HG03135 (cell line): ENCODE measurements around the gene SAXO1.
"Not testable (repeated sequence)": the region's sequence is repeated elsewhere in the genome, so short reads cannot be mapped to it uniquely, and the experiment has no call there.

Experiments
- ATAC-seq: cut with Tn5 transposase; IDR thresholded peaks from one replicate; pipeline ENCODE4 v1.9.1; 2021; ENCODE audit warnings: mild to moderate bottlenecking, moderate library complexity; ENCODE audit not compliant: unreplicated experiment

SAXO1 gene

DNA sequence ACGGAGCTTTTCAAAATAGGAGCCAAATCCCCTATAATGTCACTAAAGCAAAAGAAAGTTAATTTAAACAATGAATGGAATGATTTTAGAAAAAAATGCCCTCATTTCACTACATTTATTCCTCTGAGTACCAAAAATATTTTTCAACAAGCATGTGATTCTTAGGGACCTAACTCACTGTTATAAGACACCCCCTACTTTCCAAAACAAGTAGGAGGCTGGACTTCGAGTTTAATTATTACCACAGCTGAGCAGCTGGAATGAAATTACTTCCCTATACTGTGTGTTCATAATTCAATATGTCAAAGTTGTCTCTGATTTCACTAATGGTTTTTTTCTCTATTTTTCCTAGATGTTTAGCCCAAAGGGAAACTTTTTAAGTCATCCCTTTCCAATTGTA lies 61.6 kb downstream of the SAXO1 start:
- ATAC-seq, result no peak

- no peak for ATAC-seq
These were observed 62.6 kb downstream of the SAXO1 start for GRCh38 chr9:18970393-18970792.

GRCh38 chr9:18969128-18969527 lies 63.9 kb downstream of the SAXO1 start:
- ATAC-seq, result no peak

- ATAC-seq, result no peak
These were observed 77.4 kb downstream of the SAXO1 start for GRCh38 chr9:18955626-18956025.

GRCh38 chr9:18951936-18952335 lies 81.1 kb downstream of the SAXO1 start:
- no peak for ATAC-seq

- ATAC-seq, result no peak
These were observed 85.1 kb downstream of the SAXO1 start for GRCh38 chr9:18947892-18948339.

- no peak for ATAC-seq
These were observed 90.2 kb downstream of the SAXO1 start for GRCh38 chr9:18942801-18943200.

- no peak for ATAC-seq
These were observed 91.8 kb downstream of the SAXO1 start for GRCh38 chr9:18941060-18941740.

DNA sequence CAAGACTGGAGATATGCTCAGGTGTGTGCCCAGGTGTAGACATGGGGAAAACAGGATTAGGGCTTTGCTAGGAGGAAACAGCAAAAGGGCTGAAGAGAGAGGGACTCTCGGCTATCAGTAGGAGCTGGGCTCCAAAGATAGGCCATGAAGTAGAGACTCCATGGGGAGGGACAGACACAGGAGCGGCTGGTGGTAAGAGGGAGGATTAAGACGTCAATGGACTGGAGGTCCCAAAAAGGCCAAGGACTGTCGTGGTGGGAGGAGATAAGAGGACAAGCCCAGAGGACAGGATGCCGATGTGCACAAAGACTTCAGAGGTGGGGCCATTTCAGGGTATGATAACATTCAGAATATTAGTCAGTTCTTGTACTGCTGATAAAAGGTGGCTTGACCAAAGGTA lies 93.1 kb downstream of the SAXO1 start:
- ATAC-seq, result no peak

DNA sequence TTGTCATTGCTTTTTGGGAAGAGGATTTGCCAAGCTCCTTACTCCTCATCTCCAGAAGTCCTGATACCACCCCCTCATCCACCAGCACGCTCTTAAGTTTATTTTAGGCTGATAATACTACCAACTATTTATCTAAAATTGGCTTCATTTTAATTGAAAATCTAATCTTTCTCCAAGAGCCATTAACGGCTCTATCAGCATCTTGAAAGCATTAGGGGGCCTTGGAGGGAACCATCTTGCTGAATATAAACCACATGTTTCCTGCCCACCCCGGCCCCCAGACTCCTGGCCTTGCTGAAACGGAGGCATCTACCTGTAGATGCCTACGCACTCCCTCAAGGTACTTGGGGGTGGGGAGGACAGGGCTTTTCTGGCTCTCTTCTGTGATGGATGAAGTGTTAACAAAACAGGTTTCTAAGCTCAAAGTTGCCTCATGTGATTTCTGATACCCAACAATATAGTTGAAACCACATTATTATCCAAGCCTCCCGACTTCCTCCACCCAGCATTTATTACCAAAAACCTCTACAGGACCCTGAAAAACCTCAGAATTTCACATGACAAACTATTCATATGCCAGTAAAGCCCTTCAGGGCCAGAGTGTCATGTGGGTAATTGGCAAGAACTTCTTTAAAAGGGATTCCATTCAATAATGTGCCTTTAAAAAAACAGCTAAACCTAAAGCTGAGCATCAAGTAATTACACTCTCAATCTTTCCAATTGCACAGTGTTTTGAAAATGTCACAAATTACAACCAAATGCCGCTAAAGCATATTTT lies 96.7 kb downstream of the SAXO1 start:
- ATAC-seq, result no peak

DNA sequence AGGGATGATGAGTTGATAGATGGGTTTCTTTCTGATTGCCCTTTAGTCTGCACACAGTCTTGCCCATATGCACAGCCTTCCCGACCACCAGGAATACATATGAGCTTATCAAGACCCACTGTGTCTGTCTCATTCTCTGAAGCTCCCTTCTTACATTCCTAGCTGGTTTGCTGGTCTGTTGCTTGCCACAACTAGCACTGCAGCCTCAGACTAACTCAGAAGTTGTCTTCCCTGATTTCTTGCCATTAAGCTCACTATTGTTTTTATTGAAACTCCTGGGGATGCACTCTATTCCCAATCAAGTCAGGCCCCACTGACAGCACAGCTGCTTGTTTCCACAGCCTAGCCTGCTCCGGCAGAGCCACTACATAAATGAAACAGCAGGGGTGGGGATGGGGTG lies 97.5 kb downstream of the SAXO1 start:
- no peak for ATAC-seq

GRCh38 chr9:18930611-18931010 lies 102.4 kb downstream of the SAXO1 start:
- ATAC-seq, result not testable (repeated sequence)

- ATAC-seq, result no peak
These were observed 104.3 kb downstream of the SAXO1 start for GRCh38 chr9:18928711-18929110.

- no peak for ATAC-seq
These were observed 106.5 kb downstream of the SAXO1 start for GRCh38 chr9:18926513-18926912.

GRCh38 chr9:18925880-18926279 lies 107.1 kb downstream of the SAXO1 start:
- ATAC-seq, result no peak

- ATAC-seq, result no peak
These were observed 109.2 kb downstream of the SAXO1 start for GRCh38 chr9:18923671-18924430.

DNA sequence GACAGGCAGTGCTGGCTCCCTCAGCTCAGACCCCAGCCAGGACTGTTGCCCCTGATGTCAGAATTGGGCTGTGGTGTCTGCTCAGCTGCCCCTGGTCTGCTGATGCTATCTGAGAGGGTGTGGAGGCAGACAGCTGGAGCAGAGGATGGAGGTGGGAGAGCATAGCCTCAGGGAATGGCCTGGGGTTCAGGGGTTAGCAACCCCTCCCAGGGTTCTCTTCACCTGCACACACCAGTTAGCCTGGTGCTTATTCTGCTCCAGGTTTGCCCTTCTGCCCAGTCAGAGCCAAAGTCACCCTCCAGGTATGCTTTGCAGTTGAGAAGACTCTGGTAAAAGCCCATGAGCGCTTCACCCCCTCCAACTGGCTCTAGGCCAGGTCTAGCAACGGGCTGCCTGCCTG lies 109.8 kb downstream of the SAXO1 start:
- no peak for ATAC-seq

- ATAC-seq, result no peak
These were observed 110.7 kb downstream of the SAXO1 start for GRCh38 chr9:18922161-18922885.

DNA sequence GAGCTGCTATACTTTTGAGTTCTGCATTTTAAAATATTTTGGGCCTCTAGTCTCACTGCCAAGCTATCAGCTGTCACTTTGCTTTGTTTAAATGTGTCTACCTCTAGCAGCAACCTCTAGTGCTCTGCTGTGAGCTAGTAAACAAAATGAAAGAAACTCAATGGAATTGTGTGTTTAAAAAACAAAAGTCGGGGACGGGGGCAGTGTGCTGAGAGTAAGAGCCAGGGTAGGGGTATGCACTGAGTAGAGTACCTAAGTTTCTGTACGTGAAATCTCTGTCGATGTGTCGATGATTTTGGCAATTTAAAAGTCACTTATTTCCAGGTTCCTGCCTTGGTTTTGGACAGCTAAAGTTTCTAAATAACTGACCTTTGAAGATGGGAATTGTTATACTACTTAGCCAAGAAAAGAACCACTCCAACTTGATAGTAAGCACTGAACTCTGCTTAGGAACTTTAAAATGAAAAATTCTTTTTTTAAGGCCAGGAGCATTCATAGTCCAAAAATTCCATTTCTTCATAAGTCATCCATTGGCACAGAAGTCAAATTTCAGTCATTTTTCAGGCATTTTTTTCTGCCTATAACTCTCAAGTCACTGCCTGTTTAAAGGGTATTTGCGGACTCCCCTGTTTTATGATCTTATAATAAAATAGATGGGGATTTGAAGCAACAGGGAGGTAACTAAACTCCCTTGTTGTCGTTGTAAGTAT lies 111.5 kb downstream of the SAXO1 start:
- no peak for ATAC-seq
